Measurements from ENCODE around the gene PLEKHJ1.

The PLEKHJ1 gene

DNA sequence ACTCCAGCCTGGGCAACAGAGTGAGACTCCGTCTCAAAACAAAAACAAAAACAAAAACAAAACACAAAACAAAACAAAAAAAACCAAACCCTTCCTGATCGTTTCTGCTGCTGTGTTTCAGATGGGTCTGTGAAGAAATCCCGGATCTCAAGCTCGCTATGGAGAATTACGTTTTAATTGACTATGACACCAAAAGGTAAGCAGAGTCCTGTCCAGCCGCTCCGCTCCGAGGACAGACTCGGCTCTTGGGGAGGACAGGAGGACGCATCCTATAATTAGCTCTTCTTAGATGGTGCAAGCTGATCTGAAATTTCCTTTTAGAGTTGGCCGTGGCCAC, 50.4 kb downstream of the PLEKHJ1 start:
- Histone ChIP-seq H4K20me1 (ENCODE audit: insufficient read depth, low read length) (peaks cover 86% of the 10 kb centered on the region), H3K4me1 (ENCODE audit: low read length) (peaks cover 26% of the 10 kb centered on the region), H3K27ac (ENCODE audit: low read length) (no peak overlapping the region), H3K4me2 (ENCODE audit: low read length) (no peak overlapping the region), H3K9me3 (ENCODE audit: insufficient read depth, low read length) (no peaks in the 10 kb centered on the region), H3K4me3 (ENCODE audit: low read length) (no peak overlapping the region), H3K9ac (ENCODE audit: low read length) (no peak overlapping the region), H3K79me2 (ENCODE audit: low read length) (peaks cover 69% of the 10 kb centered on the region), H2AFZ (ENCODE audit: low read depth, low read length) (no peak overlapping the region), H3K27me3 (ENCODE audit: low read depth, low read length) (no peaks in the 10 kb centered on the region), H3K36me3 (replicated peaks; ENCODE audit: low read depth, low read length) (peaks cover 60% of the 10 kb centered on the region)
- TF ChIP-seq, protein P1, sequence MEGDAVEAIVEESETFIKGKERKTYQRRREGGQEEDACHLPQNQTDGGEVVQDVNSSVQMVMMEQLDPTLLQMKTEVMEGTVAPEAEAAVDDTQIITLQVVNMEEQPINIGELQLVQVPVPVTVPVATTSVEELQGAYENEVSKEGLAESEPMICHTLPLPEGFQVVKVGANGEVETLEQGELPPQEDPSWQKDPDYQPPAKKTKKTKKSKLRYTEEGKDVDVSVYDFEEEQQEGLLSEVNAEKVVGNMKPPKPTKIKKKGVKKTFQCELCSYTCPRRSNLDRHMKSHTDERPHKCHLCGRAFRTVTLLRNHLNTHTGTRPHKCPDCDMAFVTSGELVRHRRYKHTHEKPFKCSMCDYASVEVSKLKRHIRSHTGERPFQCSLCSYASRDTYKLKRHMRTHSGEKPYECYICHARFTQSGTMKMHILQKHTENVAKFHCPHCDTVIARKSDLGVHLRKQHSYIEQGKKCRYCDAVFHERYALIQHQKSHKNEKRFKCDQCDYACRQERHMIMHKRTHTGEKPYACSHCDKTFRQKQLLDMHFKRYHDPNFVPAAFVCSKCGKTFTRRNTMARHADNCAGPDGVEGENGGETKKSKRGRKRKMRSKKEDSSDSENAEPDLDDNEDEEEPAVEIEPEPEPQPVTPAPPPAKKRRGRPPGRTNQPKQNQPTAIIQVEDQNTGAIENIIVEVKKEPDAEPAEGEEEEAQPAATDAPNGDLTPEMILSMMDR (IDR thresholded peaks at IDR 0.05; ENCODE audit: low read depth, low read length): no peak
- no peak for TF ChIP-seq EZH2phosphoT487 (IDR thresholded peaks at IDR 0.05; ENCODE audit: low read depth)

DNA sequence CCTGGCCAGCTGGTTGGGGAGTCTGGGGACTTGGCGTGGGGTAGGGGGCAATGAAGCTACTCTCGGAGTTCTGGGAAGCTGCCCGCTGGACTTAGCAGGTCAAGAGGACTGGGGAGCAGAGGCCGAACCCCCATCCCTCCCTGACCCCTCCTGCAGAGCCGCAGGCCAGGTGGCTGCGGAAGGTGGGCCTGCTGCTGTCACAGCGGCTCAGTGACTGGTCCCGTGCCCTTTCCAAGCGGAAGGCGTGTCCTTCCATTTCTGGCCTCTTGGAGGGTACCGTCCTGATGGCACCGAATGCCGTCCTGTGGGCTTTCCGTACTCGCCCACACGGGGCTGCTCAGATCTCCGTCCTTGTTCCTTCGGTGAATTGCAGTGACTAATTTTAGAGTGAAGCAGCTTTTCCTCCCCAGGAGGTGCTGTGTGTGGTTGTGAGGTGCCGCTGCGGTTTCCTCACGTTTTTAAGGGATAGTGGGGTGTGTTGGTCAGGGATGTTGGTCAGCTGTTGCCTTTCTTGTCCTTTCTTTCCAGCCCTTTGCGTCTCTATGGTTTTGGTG, 51.6 kb downstream of the PLEKHJ1 start:
- no peak overlapping the region for H3K4me3 ChIP-seq (ENCODE audit: low read length)
- H4K20me1 ChIP-seq (ENCODE audit: insufficient read depth, low read length): peaks cover 91% of the 10 kb centered on the region
- H3K36me3 ChIP-seq (replicated peaks; ENCODE audit: low read depth, low read length): peaks cover 52% of the 10 kb centered on the region
- H2AFZ ChIP-seq (ENCODE audit: low read depth, low read length): no peak overlapping the region
- H3K9me3 ChIP-seq (ENCODE audit: insufficient read depth, low read length): no peaks in the 10 kb centered on the region
- peaks cover 78% of the 10 kb centered on the region for H3K79me2 ChIP-seq (ENCODE audit: low read length)
- no peak for TF ChIP-seq EZH2phosphoT487 (IDR thresholded peaks at IDR 0.05; ENCODE audit: low read depth)
- TF ChIP-seq, protein P1 (IDR thresholded peaks at IDR 0.05; ENCODE audit: low read depth, low read length): no peak
- no peak overlapping the region for H3K27ac ChIP-seq (ENCODE audit: low read length)
- H3K4me2 ChIP-seq (ENCODE audit: low read length): no peak overlapping the region
- peaks cover 26% of the 10 kb centered on the region for H3K4me1 ChIP-seq (ENCODE audit: low read length)
- H3K27me3 ChIP-seq (ENCODE audit: low read depth, low read length): no peaks in the 10 kb centered on the region
- no peak overlapping the region for H3K9ac ChIP-seq (ENCODE audit: low read length)
